IPS-NIHi7 (cell line): ENCODE data around the gene RFX4.

Experiments
- DNase-seq: peaks from one replicate; pipeline ENCODE4 v3.0.0; 2012; ENCODE audit warnings: mixed read lengths; ENCODE audit errors: extremely low spot score

RFX4 gene

GRCh38 chr12:106582641-106583230, at the start of gene RFX4:
Gene RFX4, plus strand, starts transcription at chr12:106583004. Its CDS starts 317 bp downstream, at chr12:106583321.
- DNase-seq: peak; percentile 42

- DNase-seq: no peak
Measured at GRCh38 chr12:106541201-106541600, 41.6 kb upstream of the RFX4 start.

GRCh38 chr12:106551410-106551809, 31.4 kb upstream of the RFX4 start:
- no peak for DNase-seq

DNA sequence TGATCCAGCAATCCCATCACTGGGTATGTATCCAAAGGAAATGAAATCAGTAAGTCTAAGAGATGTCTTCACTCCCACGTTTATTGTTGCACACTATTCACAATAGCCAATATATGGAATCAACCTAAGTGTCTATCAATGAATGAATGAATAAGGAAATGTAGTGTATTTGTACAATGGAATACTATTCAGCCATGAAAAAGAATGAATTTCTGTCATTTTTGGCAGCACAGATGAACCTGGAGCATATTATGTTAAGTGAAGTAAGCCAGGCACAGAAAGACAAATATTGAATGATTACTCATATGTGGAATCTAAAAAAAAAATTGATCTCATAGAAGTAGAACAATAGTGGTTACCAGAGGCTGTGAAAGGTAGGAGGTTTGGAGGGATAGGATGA, 30.6 kb upstream of the RFX4 start:
- DNase-seq: no peak

- no peak for DNase-seq
Measured at GRCh38 chr12:106564678-106565329, 18.0 kb upstream of the RFX4 start.

- DNase-seq: no peak
Measured at GRCh38 chr12:106566771-106567170, 16.0 kb upstream of the RFX4 start.

DNA sequence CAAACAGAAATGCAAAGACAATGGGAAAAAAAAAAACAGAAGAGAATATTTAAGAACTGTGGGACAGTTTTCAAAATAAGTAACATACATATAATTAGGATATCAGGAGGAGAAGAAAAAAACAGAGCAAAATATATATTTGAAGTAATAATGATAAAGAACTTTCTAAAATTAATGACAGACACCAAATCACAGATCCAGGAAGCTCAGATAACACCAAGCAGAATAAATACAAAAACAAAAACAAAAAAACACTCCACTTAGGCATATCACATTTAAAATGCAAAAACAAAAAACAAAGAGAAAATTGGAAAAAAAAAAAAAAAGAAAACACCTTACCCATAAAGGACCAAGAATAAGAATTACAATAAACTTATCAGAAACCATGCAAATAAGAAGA, 9.6 kb upstream of the RFX4 start:
- no peak for DNase-seq

- DNase-seq: no peak
Measured at GRCh38 chr12:106576848-106577247, 6.0 kb upstream of the RFX4 start.

- no peak for DNase-seq
Measured at GRCh38 chr12:106580671-106581508, 1.9 kb upstream of the RFX4 start.

DNA sequence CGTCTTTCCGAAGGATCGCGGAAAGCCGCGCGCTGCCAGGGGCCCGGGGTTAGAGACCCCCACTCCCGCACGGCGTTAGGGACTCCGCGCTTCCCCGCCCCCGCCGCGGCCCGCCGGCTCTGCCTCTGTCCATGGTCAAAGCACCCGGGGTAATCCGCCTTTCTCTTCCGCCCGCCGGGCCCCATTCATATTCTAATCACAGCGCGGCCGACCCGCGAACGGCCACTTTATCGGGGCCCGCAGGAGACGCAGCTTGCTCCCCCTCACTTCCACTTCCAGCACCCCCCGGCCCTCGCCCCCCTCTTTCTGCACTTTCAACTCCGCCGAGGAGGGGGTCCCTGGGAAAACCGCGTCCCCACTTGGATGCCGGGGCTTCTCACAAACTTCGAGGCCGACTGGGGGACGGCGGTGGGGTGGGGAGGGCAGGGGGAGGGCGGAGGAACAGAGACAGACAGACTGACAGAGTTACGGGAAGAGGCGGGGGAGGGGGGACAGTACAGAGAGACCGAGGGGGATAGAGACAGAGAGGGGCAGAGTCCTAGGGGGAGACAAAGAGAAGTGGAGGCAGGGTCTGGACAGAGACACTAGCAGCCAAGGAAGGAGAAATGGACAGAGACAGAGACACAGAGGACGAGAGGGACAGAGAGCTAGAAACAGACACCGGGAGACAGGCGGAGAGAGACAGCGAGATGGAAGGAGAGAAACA, 1.1 kb upstream of the RFX4 start:
- DNase-seq: peak; percentile 78

GRCh38 chr12:106582249-106582591, 584 bp upstream of the RFX4 start:
- DNase-seq: no peak

DNA sequence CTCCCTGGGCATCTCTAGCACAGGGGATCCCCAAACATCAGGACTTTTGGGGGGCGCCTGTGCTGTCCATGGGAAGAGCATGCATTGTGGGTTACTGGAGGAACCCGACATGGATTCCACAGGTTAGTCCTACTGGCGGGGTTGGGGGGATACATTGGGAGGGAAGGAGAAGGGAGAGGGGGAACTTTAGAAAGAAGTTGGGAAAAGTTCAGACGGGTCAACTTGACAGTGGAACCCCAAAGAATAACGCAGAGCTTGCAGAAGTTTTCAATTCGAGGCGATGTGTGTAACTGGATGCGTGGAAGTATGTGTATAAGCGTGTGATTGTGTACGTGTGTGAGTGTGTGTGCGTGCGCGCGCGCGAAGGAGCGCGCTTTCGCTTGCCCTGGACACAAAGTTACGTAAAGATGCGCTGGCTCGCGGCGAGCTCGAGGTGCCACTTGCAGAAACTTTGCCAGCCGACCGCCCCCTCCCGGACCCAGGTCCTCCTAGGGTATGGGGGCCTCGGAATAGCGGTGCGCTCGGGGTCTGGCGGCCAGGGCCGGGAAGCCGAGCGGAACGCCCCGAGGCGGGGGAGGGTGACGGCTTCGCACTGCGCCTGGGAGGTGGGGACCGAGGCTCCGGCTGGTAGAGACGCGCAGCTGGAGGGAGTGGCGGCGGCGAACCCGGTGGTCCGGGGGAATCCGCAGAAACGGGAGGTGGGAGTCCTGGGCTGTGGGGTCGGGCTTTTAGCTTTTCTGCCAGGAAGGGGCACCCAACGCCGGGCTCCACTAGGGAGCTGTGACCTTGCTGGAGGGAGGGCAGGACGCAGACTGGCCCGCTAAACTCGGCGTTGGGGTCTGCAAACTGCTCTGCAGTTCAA, 669 bp downstream of the RFX4 start:
- DNase-seq: peak; percentile 35

GRCh38 chr12:106584104-106585064, 1.6 kb downstream of the RFX4 start:
- no peak for DNase-seq

DNA sequence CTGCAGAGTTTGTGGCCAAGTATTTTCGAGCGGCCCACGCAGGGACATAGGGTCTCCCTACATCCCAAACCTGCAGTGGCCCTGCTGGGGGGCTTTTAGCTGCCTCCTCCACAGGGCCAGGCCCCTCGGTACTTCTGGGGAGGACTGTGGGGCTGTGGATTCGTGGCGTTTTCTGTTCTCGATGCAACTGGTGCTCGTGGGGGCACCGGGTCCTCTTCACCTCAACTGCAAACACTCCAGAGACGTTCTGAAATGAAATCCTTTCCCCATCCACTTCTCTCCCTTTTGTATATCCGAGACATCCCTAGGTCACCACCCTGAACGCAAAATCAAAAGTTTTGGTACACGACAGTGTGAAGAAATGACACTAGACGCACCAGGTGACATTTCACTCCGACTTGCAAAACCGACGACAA, 2.3 kb downstream of the RFX4 start:
- no peak for DNase-seq

DNA sequence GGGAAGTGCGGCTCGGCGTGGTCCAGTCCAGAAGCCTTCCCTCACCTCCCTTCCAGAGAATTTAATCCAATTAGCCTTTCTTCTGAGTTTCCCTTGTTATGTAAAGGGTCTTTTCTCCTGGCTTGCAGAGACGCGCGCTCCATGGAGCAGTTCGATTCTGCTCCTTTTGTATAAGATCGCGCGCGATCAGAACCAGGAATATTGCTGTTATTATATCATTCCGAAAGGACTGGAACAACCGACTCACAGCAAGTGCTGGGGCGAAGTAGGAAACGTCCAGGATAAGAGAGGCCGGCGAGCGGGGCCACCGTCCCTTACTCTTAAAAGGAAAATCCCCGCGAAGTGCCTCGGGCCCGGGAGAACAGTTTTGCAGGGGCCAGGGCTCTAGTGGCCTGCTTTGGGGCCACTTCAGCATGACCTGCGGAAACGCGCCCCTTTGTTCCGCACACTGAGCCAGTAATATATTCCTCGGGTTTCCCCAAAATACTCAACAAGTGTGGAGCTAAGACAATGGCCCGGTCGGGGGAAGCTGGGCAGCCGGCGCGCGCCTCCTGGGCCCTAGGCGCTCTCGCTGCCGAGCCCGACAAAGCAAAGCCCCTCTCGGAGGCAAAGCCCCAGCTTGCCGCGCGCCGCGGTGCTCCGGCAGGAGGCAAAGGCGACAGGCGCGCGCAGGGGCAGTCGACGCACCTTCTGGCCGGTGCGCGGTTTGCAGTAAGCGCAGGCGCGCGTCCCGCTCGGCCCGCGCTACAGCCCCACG, 2.9 kb downstream of the RFX4 start:
- DNase-seq: peak; percentile 63

DNA sequence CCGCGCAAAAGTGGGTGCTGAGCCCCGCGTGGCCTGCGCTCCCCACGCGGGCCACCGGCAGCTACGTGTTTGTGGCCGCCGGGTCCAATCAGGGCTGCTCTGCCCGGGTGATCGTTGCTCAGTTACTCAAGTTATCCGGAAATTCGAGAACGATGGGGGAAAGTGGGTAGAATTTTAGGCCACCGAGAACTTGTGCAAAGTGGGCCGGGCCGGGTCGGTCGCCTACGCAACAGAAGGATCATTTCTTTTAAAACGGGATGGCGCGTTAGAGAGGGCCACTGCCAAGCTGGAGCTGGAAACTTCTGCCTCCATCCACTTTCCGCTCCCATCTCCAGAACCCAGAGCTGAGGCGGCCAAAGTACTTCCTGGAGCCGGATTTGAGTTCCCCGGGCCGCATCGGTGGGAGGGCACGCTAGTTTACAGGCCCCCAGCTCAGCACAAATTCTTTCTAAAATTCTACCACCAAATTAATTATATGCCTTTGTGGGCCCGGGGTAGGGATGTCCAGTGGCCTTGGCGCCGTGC, 3.5 kb downstream of the RFX4 start:
- DNase-seq: no peak

DNA sequence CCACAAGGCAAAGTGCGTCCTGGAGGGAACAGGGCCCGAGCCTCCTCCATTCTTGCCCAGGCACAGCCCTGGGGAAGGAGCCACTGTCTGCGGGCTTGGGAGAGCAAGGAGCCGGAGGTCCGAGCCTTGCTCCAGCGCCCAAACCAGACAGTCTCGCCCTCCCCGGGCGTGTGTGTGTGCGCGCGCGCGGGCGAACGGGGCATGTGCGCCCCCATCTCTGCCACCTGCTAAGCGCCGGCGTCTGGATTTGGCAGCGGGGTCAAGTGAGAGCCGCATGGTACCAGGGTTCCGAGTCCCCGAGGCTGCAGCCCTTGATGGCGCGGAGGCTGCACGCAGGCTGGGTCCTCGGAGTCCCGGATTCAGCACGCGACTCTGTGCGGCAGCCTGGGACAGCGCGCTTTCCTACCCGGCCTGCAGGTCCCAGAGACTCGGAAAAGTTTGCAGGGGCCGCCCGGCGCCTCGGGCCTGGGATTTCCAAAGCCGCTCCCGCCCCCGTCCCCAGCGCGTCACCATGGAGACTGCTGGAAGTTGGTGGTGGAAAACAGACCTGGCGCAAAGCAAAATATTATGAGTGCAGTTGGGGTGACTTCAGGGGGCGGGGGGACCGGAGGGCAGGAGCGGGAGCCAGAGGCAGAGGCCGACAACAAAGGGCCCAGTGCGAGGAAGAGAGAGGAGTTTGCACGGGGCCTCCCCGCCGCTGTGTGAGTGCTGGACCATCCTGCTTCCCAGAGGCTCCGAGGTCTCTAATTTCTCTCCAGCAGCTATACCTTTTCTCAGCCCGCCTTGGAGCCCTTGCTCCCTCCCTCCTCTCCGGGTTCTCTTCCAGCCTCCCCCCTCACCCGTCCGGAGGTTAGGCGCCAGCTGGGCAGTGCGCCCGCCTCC, 4.2 kb downstream of the RFX4 start:
- DNase-seq: peak; percentile 64

- no peak for DNase-seq
Measured at GRCh38 chr12:106588771-106589170, 6.0 kb downstream of the RFX4 start.
